ENCODE data around the gene EML4. TPM values are rescaled to one million over a fixed set of nuclear protein-coding genes. Genes with fewer than 3 reads are reported as not detected.

Gene EML4
- total RNA-seq, 1 experiment from 2014 or later: 52.0 TPM

DNA sequence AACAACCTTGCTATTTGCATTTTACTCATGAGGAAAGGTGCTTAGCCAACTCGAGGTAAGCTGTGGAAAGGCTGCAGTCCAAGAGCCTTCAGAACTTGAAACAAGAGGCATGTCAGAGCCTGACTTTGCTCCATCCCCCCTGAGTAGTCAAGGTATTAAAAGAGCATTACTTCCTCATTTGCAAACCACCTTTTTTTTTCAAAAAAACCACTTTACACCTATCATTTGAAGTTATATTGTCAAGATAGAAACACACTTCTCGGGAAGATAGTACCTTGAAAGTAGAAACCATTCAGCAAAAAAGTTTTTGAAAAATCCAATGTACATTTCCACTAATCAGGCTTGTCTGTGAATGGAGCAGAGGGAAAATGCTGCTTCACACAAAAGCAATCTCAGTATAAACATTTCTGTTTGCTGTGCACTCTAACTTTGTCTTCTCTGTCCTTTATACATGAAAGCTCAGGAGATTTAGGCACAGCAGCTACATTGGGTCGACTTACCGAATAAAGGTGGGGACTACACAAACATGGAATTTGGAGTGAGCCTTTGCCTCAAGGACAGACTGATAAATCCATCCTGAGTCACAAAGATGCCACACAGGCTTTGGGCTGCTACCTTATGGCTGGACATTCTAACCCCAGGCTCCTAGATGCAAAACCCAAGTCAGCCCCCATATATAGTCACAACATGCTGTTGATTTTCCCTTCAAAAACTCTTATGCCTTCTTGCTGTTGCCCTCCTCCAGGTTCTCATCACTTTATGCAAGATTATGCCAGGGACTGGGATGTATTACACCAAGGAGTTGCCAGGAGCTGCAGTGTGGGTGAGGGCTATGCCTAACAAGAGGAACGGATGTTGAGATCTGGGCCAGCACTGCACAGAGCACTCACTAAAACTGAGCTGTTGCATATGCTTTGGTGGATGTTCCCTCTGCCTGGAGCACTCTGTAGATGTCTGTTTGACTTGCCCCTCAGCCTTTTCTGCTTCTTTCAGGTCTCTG, 41.4 kb upstream of the EML4 start:
- Histone ChIP-seq H3K27ac (no peak overlapping the region), H2AFZ (no peak overlapping the region), H3K4me3 (no peak overlapping the region), H3K9me2 (ENCODE audit: insufficient read depth) (no peaks in the 10 kb centered on the region), H3F3A (ENCODE audit: insufficient read depth, low read depth) (peaks cover 35% of the 10 kb centered on the region), H3K36me3 (ENCODE audit: low read depth) (no peaks in the 10 kb centered on the region), H4K20me1 (ENCODE audit: insufficient read depth) (no peaks in the 10 kb centered on the region), H3K4me1 (replicated peaks; ENCODE audit: insufficient read depth) (peaks cover 53% of the 10 kb centered on the region), H3K4me2 (no peak overlapping the region), H3K27me3 (ENCODE audit: insufficient read depth, low read depth) (no peaks in the 10 kb centered on the region), H3K79me2 (ENCODE audit: low read depth) (no peaks in the 10 kb centered on the region), H3K9me3 (ENCODE audit: insufficient read depth, low read depth) (no peaks in the 10 kb centered on the region)
- DNase-seq: no peak
- CTCF ChIA-PET: no interaction called here
- intact Hi-C loops (cut with micrococcal nuclease; ENCODE audit: unreplicated experiment): no loop called here
- no TSS peak for BruUV-seq (replicated peaks)
- no peak for TF ChIP-seq EZH2 (IDR thresholded peaks at IDR 0.05; ENCODE audit: low read depth)
- TF ChIP-seq, protein P1, sequence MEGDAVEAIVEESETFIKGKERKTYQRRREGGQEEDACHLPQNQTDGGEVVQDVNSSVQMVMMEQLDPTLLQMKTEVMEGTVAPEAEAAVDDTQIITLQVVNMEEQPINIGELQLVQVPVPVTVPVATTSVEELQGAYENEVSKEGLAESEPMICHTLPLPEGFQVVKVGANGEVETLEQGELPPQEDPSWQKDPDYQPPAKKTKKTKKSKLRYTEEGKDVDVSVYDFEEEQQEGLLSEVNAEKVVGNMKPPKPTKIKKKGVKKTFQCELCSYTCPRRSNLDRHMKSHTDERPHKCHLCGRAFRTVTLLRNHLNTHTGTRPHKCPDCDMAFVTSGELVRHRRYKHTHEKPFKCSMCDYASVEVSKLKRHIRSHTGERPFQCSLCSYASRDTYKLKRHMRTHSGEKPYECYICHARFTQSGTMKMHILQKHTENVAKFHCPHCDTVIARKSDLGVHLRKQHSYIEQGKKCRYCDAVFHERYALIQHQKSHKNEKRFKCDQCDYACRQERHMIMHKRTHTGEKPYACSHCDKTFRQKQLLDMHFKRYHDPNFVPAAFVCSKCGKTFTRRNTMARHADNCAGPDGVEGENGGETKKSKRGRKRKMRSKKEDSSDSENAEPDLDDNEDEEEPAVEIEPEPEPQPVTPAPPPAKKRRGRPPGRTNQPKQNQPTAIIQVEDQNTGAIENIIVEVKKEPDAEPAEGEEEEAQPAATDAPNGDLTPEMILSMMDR (conservative IDR thresholded peaks at IDR 0.05): no peak
- POLR2A ChIA-PET (ENCODE audit: unreplicated experiment): interaction anchor here (0.5 kb wide), 1 partner anchor 64 kb away, joined by 9 read pairs; no protein-coding TSS in a partner anchor

DNA sequence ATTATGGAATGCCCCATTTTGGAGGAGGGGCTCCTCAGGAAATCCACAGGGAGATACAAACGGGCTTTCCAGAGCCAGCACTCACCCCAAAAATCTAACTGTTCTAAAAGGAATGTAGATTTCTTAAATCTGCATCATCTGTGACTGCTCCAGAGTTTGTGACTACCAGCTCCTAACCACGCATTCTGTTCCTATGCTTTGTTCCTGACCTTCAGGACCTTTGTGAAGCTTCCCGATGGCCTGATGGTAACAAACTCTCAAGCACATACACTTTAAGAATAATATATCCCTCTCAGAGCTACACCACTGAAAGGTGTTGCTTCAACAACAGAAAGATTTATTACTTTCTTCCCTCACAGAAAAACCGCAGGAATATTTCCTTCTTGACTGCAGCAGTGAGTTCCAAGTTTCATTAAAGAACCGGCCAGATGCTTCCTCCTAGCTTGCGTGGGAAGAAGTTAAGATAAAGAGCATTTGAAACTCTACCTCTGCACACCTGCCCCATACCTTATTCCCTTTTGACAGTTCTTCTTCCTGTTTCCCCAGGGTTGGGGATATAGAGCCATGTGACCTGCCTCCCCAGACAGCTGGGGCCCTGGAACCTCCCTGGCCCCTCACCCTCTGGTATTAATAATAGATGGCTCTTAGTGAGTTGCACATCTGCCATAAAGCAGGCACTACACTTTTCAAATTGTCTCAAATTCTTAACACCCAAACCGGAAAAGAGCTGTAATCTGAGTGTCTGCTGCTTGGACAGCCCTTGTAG, 40.2 kb upstream of the EML4 start:
- no peak overlapping the region for H2AFZ ChIP-seq
- no peak overlapping the region for H3K4me3 ChIP-seq
- H3K36me3 ChIP-seq (ENCODE audit: low read depth): no peaks in the 10 kb centered on the region
- peak in 1 of 2 experiments; percentile 88 for DNase-seq
- H3F3A ChIP-seq (ENCODE audit: insufficient read depth, low read depth): peaks cover 35% of the 10 kb centered on the region
- intact Hi-C loops (cut with micrococcal nuclease; ENCODE audit: unreplicated experiment): no loop called here
- TF ChIP-seq EZH2 (IDR thresholded peaks at IDR 0.05; ENCODE audit: low read depth): no peak
- TF ChIP-seq, protein P1 (conservative IDR thresholded peaks at IDR 0.05): no peak
- H3K27me3 ChIP-seq (ENCODE audit: insufficient read depth, low read depth): no peaks in the 10 kb centered on the region
- no peaks in the 10 kb centered on the region for H3K9me2 ChIP-seq (ENCODE audit: insufficient read depth)
- CTCF ChIA-PET: no interaction called here
- peak overlapping the region; percentile 17; the same call in 1 of the 2 replicates for H3K4me2 ChIP-seq
- H4K20me1 ChIP-seq (ENCODE audit: insufficient read depth): no peaks in the 10 kb centered on the region
- H3K4me1 ChIP-seq (replicated peaks; ENCODE audit: insufficient read depth): peaks cover 58% of the 10 kb centered on the region
- POLR2A ChIA-PET (ENCODE audit: unreplicated experiment): no interaction called here
- BruUV-seq (replicated peaks): no TSS peak
- H3K27ac ChIP-seq: peak overlapping the region; percentile 8; the same call in 1 of the 2 replicates
- no peaks in the 10 kb centered on the region for H3K9me3 ChIP-seq (ENCODE audit: insufficient read depth, low read depth)
- no peaks in the 10 kb centered on the region for H3K79me2 ChIP-seq (ENCODE audit: low read depth)

DNA sequence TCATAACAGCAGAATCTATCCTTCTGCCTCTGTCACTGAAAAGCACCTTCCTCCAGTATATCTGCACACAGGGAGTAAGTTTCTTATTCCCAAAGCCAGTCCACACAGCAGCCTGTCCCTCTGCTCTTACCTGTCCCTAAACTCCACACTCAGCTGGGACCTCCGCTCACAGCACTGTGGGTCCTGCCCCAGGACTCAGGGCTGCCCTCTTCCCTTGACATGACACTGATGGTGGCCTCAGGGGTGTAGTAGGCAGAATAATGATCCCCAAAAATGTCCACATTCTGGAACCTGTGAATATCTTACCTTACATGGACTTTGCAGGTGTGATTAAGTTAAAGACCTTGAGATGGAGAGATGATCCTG, 39.7 kb upstream of the EML4 start:
- POLR2A ChIA-PET (ENCODE audit: unreplicated experiment): no interaction called here
- Histone ChIP-seq H2AFZ (no peak overlapping the region), H4K20me1 (ENCODE audit: insufficient read depth) (no peaks in the 10 kb centered on the region), H3K9me2 (ENCODE audit: insufficient read depth) (no peaks in the 10 kb centered on the region), H3K4me2 (no peak overlapping the region), H3K27me3 (ENCODE audit: insufficient read depth, low read depth) (no peaks in the 10 kb centered on the region), H3K4me3 (no peak overlapping the region), H3K9me3 (ENCODE audit: insufficient read depth, low read depth) (no peaks in the 10 kb centered on the region), H3K27ac (peak overlapping the region; percentile 8; the same call in 1 of the 2 replicates), H3F3A (ENCODE audit: insufficient read depth, low read depth) (peaks cover 33% of the 10 kb centered on the region), H3K4me1 (replicated peaks; ENCODE audit: insufficient read depth) (peaks cover 54% of the 10 kb centered on the region), H3K79me2 (ENCODE audit: low read depth) (no peaks in the 10 kb centered on the region), H3K36me3 (ENCODE audit: low read depth) (no peaks in the 10 kb centered on the region)
- intact Hi-C loops (cut with micrococcal nuclease; ENCODE audit: unreplicated experiment): no loop called here
- CTCF ChIA-PET: no interaction called here
- BruUV-seq (replicated peaks): no TSS peak
- no peak for DNase-seq
- TF ChIP-seq, protein P1 (conservative IDR thresholded peaks at IDR 0.05): no peak
- no peak for TF ChIP-seq EZH2 (IDR thresholded peaks at IDR 0.05; ENCODE audit: low read depth)
